ENCODE data around the gene CD274. TPM values are rescaled to one million over a fixed set of nuclear protein-coding genes. Genes with fewer than 3 reads are reported as not detected.
"Not testable (repeated sequence)": the region's sequence is repeated elsewhere in the genome, so short reads cannot be mapped to it uniquely, and the experiment has no call there.

Gene CD274
- total and polyA plus RNA-seq, 9 donors = 0.34 to 0.96 (median 0.74) TPM

DNA sequence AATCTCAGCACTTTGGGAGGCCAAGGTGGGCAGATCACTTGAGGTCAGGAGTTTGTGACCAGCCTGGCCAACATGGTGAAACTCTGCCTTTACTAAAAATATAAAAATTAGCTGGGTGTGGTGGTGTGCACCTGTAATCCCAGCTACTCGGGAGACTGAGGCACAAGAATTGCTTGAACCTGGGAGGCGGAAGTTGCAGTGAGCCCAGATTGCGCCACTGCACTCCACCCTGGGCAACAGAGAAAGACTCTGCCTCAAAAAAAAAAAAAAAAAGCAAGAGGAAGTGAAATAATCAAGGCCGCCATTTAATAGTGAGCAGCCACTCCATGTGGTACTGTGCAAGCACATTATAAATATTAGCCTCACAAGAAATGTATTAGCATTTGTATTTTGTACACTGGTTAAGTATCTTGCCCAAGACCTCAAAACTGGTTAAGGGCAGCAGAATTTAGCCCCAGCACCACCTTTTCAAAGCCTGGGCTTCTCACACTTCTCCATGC lies 14.5 kb downstream of the CD274 start:
- not testable (repeated sequence) for H3K36me3 ChIP-seq (ENCODE audit: control insufficient read depth, insufficient read depth, low read length); H3K27me3 ChIP-seq (ENCODE audit: control insufficient read depth, insufficient read depth, low read length); H3K4me1 ChIP-seq (ENCODE audit: control insufficient read depth, insufficient read depth, low read length); DNase-seq; H3K27ac ChIP-seq (ENCODE audit: low read length); H3K9me3 ChIP-seq (replicated peaks; ENCODE audit: control insufficient read depth, low read depth, low read length); H3K4me3 ChIP-seq (ENCODE audit: low read length)
- no CpG with 5 or more reads among the region's 4 CpGs for WGBS (ENCODE audit: insufficient coverage)

DNA sequence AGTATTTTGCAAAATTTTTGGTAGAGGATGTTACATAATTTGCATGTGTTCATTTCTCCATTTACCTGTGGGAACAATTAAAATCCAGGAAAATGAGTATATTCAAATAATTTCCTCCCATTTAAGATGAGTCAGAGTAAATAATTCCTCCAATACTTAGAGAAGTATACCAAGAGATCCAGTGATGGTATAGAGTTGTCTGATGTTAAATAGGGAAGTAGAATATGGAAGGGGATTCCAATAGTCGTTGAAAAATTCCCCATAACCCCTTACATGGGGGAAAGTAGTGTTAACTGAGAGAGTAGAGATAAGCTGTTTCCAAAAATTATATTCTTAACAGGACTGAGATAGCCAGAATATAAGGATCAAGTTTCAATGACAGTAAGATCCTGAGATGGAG lies 15.7 kb downstream of the CD274 start:
- H3K27ac ChIP-seq (ENCODE audit: low read length) = no peak overlapping the region
- no CpG with 5 or more reads among the region's 1 CpG for WGBS (ENCODE audit: insufficient coverage)

DNA sequence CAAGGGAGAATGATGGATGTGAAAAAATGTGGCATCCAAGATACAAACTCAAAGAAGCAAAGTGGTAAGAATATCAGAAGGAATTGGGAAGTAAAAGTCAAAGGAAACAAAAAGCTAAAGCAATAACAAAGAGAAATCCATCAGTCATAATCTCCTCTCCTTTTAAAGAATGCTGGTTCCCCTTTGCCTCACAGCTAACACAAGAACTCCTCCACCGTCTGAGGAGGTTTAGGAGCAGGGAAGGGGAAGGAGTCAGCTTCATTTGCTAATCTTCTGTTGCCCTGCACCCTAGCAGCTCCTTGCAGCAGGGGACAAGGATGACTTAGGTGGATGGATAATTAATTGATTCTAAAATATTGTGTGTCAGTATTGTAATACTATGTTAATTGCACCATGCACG lies 16.4 kb downstream of the CD274 start:
- Histone ChIP-seq H3K4me3 (ENCODE audit: low read length) (no peak overlapping the region), H3K36me3 (ENCODE audit: control insufficient read depth, insufficient read depth, low read length) (no peaks in the 10 kb centered on the region), H3K27me3 (ENCODE audit: control insufficient read depth, insufficient read depth, low read length) (no peaks in the 10 kb centered on the region), H3K9me3 (replicated peaks; ENCODE audit: control insufficient read depth, low read depth, low read length) (no peaks in the 10 kb centered on the region), H3K4me1 (ENCODE audit: control insufficient read depth, insufficient read depth, low read length) (no peaks in the 10 kb centered on the region), H3K27ac (ENCODE audit: low read length) (no peak overlapping the region)
- no CpG with 5 or more reads among the region's 2 CpGs for WGBS (ENCODE audit: insufficient coverage)
- DNase-seq = no peak

More for the DNA sequence above, 15.7 kb downstream of the CD274 start:
- H3K4me3 ChIP-seq (ENCODE audit: low read length) = no peak overlapping the region
- no peaks in the 10 kb centered on the region for H3K27me3 ChIP-seq (ENCODE audit: control insufficient read depth, insufficient read depth, low read length)
- no peak for DNase-seq
- no peaks in the 10 kb centered on the region for H3K9me3 ChIP-seq (replicated peaks; ENCODE audit: control insufficient read depth, low read depth, low read length)
- H3K4me1 ChIP-seq (ENCODE audit: control insufficient read depth, insufficient read depth, low read length) = no peaks in the 10 kb centered on the region
- no peaks in the 10 kb centered on the region for H3K36me3 ChIP-seq (ENCODE audit: control insufficient read depth, insufficient read depth, low read length)

DNA sequence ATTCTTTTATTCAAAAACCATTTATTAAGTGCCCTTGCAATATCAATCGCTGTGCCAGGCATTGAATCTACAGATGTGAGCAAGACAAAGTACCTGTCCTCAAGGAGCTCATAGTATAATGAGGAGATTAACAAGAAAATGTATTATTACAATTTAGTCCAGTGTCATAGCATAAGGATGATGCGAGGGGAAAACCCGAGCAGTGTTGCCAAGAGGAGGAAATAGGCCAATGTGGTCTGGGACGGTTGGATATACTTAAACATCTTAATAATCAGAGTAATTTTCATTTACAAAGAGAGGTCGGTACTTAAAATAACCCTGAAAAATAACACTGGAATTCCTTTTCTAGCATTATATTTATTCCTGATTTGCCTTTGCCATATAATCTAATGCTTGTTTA lies 18.5 kb downstream of the CD274 start:
- Histone ChIP-seq H3K36me3 (ENCODE audit: control insufficient read depth, insufficient read depth, low read length) (no peaks in the 10 kb centered on the region), H3K27ac (ENCODE audit: low read length) (no peak overlapping the region), H3K4me1 (ENCODE audit: control insufficient read depth, insufficient read depth, low read length) (no peaks in the 10 kb centered on the region), H3K4me3 (ENCODE audit: low read length) (no peak overlapping the region), H3K9me3 (replicated peaks; ENCODE audit: control insufficient read depth, low read depth, low read length) (no peaks in the 10 kb centered on the region), H3K27me3 (ENCODE audit: control insufficient read depth, insufficient read depth, low read length) (no peaks in the 10 kb centered on the region)
- no CpG with 5 or more reads among the region's 5 CpGs for WGBS (ENCODE audit: insufficient coverage)
- DNase-seq = no peak

DNA sequence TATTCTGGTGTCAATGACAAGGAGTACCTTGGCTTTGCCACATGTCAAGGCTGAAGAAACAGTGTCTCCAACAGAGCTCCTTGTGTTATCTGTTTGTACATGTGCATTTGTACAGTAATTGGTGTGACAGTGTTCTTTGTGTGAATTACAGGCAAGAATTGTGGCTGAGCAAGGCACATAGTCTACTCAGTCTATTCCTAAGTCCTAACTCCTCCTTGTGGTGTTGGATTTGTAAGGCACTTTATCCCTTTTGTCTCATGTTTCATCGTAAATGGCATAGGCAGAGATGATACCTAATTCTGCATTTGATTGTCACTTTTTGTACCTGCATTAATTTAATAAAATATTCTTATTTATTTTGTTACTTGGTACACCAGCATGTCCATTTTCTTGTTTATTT lies 19.8 kb downstream of the CD274 start:
- Histone ChIP-seq H3K9me3 (replicated peaks; ENCODE audit: control insufficient read depth, low read depth, low read length) (no peaks in the 10 kb centered on the region), H3K27ac (ENCODE audit: low read length) (no peak overlapping the region), H3K27me3 (ENCODE audit: control insufficient read depth, insufficient read depth, low read length) (no peaks in the 10 kb centered on the region), H3K4me3 (ENCODE audit: low read length) (no peak overlapping the region), H3K36me3 (ENCODE audit: control insufficient read depth, insufficient read depth, low read length) (no peaks in the 10 kb centered on the region), H3K4me1 (ENCODE audit: control insufficient read depth, insufficient read depth, low read length) (no peaks in the 10 kb centered on the region)
- no peak for DNase-seq
- WGBS (ENCODE audit: insufficient coverage) = no CpG with 5 or more reads among the region's 1 CpG

DNA sequence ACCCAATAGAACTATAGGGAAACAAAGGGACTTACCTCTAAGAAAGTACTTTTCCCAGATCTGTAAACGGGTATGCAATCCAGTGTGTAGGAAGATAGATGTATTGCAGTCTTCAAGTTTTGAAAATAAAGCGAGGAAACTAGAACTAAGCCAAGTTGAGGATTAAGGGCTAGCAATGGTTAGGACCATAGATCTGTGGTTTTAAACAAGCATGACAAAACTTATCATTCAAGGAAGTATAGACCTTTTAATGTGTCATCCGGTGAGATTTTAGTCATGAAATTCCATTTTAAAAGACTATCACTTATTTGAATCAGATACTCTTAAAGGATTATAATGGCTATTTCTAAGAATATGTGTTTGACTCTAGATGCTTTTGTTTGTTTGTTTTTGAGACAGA lies 20.5 kb downstream of the CD274 start:
- WGBS (ENCODE audit: insufficient coverage) = no CpG with 5 or more reads among the region's 3 CpGs
- H3K36me3 ChIP-seq (ENCODE audit: control insufficient read depth, insufficient read depth, low read length) = no peaks in the 10 kb centered on the region
- H3K4me3 ChIP-seq (ENCODE audit: low read length) = no peak overlapping the region

DNA sequence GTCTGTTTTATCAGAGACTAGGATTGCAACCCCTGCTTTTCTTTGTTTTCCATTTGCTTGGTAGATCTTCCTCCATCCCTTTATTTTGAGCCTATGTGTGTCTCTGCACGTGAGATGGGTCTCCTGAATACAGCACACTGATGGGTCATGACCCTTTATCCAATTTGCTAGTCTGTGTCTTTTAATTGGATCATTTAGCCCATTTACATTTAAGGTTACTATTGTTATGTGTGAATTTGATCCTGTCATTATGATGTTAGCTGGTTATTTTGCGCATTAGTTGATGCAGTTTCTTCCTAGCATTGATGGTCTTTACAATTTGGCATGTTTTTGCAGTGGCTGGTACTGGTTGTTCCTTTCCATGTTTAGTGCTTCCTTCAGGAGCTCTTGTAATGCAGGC lies 25.3 kb downstream of the CD274 start:
- H3K27ac ChIP-seq (ENCODE audit: low read length) = not testable (repeated sequence)

More for the DNA sequence above, 20.5 kb downstream of the CD274 start:
- no peaks in the 10 kb centered on the region for H3K4me1 ChIP-seq (ENCODE audit: control insufficient read depth, insufficient read depth, low read length)
- H3K9me3 ChIP-seq (replicated peaks; ENCODE audit: control insufficient read depth, low read depth, low read length) = no peaks in the 10 kb centered on the region
- no peak for DNase-seq
- H3K27me3 ChIP-seq (ENCODE audit: control insufficient read depth, insufficient read depth, low read length) = no peaks in the 10 kb centered on the region
- no peak overlapping the region for H3K27ac ChIP-seq (ENCODE audit: low read length)

DNA sequence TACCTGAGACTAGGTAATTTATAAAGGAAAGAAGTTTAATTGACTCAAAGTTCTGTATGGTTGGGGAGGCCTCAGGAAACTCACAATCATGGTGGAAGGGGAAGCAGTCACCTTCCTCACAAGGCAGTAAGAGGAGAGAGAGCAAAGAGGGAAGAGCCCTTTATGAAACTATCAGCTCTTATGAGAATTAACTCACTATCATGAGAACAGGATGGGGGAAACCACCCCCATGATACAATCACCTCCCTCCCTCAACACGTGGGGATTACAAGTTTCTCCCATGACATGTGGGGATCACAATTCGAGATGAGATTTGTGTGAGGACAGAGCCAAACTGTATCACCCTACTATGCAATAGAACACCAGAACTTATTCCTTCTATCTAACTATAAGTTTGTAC lies 27.9 kb downstream of the CD274 start:
- H3K27ac ChIP-seq (ENCODE audit: low read length) = no peak overlapping the region
- no peaks in the 10 kb centered on the region for H3K36me3 ChIP-seq (ENCODE audit: control insufficient read depth, insufficient read depth, low read length)
- H3K4me3 ChIP-seq (ENCODE audit: low read length) = no peak overlapping the region
- WGBS (ENCODE audit: insufficient coverage) = 80% methylated on average over 1 of the region's 2 CpGs
- DNase-seq = no peak
- H3K4me1 ChIP-seq (ENCODE audit: control insufficient read depth, insufficient read depth, low read length) = no peaks in the 10 kb centered on the region
- H3K27me3 ChIP-seq (ENCODE audit: control insufficient read depth, insufficient read depth, low read length) = no peaks in the 10 kb centered on the region
- no peaks in the 10 kb centered on the region for H3K9me3 ChIP-seq (replicated peaks; ENCODE audit: control insufficient read depth, low read depth, low read length)

More for the DNA sequence above, 25.3 kb downstream of the CD274 start:
- H3K4me1 ChIP-seq (ENCODE audit: control insufficient read depth, insufficient read depth, low read length); H3K27me3 ChIP-seq (ENCODE audit: control insufficient read depth, insufficient read depth, low read length); H3K36me3 ChIP-seq (ENCODE audit: control insufficient read depth, insufficient read depth, low read length); H3K9me3 ChIP-seq (replicated peaks; ENCODE audit: control insufficient read depth, low read depth, low read length); H3K4me3 ChIP-seq (ENCODE audit: low read length); DNase-seq: not testable (repeated sequence)
- no CpG with 5 or more reads among the region's 2 CpGs for WGBS (ENCODE audit: insufficient coverage)

DNA sequence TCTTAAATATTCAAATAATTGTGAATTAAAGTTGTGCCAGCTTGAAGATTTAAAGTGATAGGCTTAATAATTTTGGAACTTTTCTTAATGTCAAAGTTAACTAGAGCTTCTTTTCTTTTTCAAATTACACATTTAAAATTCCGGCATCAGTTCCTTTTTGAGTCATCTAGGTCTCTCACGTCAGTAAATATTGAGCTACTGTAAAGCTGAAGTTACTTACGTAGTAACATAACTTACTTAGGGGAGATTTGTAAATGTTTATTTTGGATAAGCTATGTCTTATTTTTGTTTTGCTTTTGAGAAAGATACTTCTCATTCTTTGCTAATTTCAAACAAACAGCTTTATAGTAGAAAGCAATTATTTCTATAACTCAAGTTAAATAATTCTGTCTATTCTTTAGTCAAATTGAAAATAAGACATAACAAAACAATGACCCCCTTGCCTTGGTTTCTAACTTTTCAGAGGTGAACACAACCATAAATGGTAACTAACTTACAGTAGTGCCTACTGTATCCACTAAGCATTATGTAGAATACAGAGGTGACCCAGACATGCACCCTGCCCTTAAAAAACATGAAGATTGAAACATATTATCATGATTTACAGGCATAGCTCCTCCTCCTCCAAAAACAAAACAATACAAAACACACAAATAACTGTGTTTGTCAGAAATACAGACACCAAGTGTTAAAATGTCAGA lies 29.8 kb downstream of the CD274 start:
- no peaks in the 10 kb centered on the region for H3K27me3 ChIP-seq (ENCODE audit: control insufficient read depth, insufficient read depth, low read length)
- no peak for DNase-seq
- H3K4me1 ChIP-seq (ENCODE audit: control insufficient read depth, insufficient read depth, low read length) = no peaks in the 10 kb centered on the region
- H3K27ac ChIP-seq (ENCODE audit: low read length) = no peak overlapping the region
- H3K36me3 ChIP-seq (ENCODE audit: control insufficient read depth, insufficient read depth, low read length) = no peaks in the 10 kb centered on the region
- WGBS (ENCODE audit: insufficient coverage) = no CpG with 5 or more reads among the region's 3 CpGs
- no peaks in the 10 kb centered on the region for H3K9me3 ChIP-seq (replicated peaks; ENCODE audit: control insufficient read depth, low read depth, low read length)
- H3K4me3 ChIP-seq (ENCODE audit: low read length) = no peak overlapping the region

DNA sequence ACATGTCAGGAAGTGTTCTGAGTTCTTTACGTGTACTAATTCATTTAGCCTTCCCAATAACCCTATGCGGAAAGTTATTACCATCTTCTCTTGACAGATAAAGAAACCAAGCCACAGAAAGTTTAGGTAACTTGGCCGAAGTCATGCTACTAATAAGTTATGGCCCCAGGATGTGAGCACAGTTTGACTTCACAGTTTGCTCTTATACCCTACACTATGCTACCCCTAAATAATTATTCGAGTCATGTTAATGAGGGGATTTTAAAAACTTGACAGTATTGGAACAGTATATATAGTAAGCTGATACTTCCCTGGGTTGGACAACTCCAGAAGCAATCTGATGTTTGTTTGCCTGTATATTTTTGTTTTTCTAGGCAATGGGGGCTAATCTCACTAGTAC lies 30.6 kb downstream of the CD274 start:
- Histone ChIP-seq H3K4me1 (ENCODE audit: control insufficient read depth, insufficient read depth, low read length) (no peaks in the 10 kb centered on the region), H3K27me3 (ENCODE audit: control insufficient read depth, insufficient read depth, low read length) (no peaks in the 10 kb centered on the region), H3K27ac (ENCODE audit: low read length) (no peak overlapping the region), H3K9me3 (replicated peaks; ENCODE audit: control insufficient read depth, low read depth, low read length) (no peaks in the 10 kb centered on the region), H3K4me3 (ENCODE audit: low read length) (no peak overlapping the region), H3K36me3 (ENCODE audit: control insufficient read depth, insufficient read depth, low read length) (no peaks in the 10 kb centered on the region)
- DNase-seq = no peak
- WGBS (ENCODE audit: insufficient coverage) = no CpG with 5 or more reads among the region's 4 CpGs

Data from muscle of leg (tissue), 11 donors.